ENCODE measurements around the gene PTPN4.
A peak's percentile ranks its signal among the peaks of the same experiment; 100 is the strongest.

Gene PTPN4

DNA sequence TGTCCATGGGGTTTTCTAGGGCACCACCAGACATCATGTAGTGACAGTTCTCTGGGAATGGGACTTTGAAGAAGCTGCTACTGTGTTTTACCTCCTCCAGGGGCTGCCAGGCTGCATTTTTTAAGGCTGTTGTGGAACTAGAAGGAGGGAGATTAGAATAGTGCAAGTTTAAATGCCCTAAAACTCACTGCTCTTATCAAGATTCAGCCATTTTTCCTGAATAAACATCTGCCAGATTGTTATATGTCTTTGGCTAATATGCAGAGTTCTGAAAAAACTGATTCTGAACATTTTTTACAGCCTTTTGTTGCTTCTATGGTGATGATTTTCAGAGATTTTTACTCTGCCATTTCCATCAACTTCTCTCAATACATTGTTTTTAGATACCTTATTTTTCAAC is 244.5 kb downstream of the PTPN4 start:
- no peaks in the 10 kb centered on the region for H3K27me3 Mint-ChIP-seq (ENCODE audit: low read depth)
- no peak overlapping the region for H3K27ac Mint-ChIP-seq
- H3K4me1 Mint-ChIP-seq, result no peaks in the 10 kb centered on the region
- H3K36me3 Mint-ChIP-seq (ENCODE audit: low read depth), result no peaks in the 10 kb centered on the region
- no peak overlapping the region for H3K4me3 Mint-ChIP-seq
- no peaks in the 10 kb centered on the region for H3K9me3 Mint-ChIP-seq
- TF ChIP-seq, protein P1, sequence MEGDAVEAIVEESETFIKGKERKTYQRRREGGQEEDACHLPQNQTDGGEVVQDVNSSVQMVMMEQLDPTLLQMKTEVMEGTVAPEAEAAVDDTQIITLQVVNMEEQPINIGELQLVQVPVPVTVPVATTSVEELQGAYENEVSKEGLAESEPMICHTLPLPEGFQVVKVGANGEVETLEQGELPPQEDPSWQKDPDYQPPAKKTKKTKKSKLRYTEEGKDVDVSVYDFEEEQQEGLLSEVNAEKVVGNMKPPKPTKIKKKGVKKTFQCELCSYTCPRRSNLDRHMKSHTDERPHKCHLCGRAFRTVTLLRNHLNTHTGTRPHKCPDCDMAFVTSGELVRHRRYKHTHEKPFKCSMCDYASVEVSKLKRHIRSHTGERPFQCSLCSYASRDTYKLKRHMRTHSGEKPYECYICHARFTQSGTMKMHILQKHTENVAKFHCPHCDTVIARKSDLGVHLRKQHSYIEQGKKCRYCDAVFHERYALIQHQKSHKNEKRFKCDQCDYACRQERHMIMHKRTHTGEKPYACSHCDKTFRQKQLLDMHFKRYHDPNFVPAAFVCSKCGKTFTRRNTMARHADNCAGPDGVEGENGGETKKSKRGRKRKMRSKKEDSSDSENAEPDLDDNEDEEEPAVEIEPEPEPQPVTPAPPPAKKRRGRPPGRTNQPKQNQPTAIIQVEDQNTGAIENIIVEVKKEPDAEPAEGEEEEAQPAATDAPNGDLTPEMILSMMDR (IDR thresholded peaks at IDR 0.05; ENCODE audit: unreplicated experiment in 3 of 3), result no peak

DNA sequence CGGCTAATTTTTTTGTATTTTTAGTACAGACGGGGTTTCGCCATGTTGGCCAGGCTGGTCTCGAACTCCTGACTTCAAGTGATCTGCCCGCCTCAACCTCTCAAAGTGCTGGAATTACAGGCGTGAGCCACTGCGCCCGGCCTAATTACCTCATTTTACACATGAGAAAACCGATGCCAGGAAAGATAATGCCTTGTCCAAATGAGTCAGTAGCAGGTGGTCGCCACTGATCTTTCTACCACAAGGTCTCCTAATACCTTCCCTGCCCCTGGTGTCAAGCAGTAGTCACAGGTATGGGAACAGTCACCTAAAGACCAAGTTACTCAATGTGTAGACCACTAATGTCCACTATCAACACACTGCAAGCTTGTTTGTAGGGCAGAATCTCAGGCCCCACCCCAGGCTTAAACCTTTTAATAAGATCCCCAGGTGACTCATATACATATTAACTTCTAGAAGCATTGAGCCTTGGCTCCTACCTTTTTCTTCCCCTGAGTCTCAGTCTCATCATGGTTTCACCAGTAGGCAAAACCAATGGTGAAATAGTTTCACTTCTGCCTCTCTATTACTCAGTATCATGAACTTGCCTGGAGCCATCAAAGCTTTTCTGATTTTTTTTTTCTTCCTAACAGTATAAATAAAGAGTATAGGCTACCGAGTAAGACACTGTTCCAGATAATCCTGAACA is 246.3 kb downstream of the PTPN4 start:
- Mint-ChIP-seq H3K9me3 (no peaks in the 10 kb centered on the region), H3K4me3 (no peak overlapping the region), H3K27ac (no peak overlapping the region)

DNA sequence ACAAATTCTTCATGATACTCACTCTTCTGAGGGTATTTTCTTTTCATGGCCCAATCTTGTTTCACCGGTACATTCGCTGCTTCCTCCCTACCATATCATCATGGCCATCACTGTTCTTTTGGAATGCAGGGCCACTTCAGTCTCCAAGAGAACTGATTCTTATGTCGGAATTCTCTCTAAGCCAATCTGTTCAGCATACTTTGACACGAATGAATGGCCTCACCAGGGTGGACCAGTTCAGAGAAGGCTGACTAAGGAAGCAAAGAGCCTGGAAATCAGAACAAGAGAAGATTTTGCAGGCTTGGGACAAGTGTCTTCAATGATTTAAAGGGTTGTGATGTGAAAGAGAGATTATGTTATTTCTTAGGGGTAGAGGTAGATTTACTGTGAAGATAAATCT is 248.1 kb downstream of the PTPN4 start:
- Mint-ChIP-seq H3K27me3 (ENCODE audit: low read depth) (peaks cover 4% of the 10 kb centered on the region), H3K27ac (no peak overlapping the region), H3K4me1 (peaks cover 6% of the 10 kb centered on the region), H3K36me3 (ENCODE audit: low read depth) (no peaks in the 10 kb centered on the region), H3K9me3 (no peaks in the 10 kb centered on the region), H3K4me3 (no peak overlapping the region)
- TF ChIP-seq, protein P1 (IDR thresholded peaks at IDR 0.05; ENCODE audit: unreplicated experiment in 3 of 3), result no peak

More for the DNA sequence above, 246.3 kb downstream of the PTPN4 start:
- H3K4me1 Mint-ChIP-seq, result no peaks in the 10 kb centered on the region
- TF ChIP-seq, protein P1 (IDR thresholded peaks at IDR 0.05; ENCODE audit: unreplicated experiment in 3 of 3), result no peak
- H3K27me3 Mint-ChIP-seq (ENCODE audit: low read depth), result peaks cover 4% of the 10 kb centered on the region
- no peaks in the 10 kb centered on the region for H3K36me3 Mint-ChIP-seq (ENCODE audit: low read depth)

DNA sequence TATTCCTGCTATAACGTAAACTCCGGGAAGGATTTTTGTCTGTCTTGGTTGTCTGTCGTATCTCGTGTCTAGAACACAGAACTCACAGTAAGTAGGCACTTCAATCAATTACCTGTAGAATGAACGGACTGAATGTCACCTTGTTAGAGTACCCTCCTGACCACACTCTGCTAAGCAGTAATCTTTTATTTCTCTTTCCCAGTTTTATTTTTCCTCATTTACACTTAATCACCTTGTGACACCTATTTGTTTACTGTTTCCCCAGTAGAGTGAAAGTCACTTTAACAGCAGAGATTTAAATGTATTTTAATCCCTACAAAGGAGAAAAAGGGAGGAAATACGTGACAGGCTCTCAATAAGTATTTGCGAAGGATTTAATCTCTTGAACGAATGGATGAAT is 252.6 kb downstream of the PTPN4 start:
- peak overlapping the region; percentile 63 to 89 (median 74) for H3K27ac Mint-ChIP-seq
- H3K27me3 Mint-ChIP-seq (ENCODE audit: low read depth), result peaks cover 4% of the 10 kb centered on the region
- H3K4me1 Mint-ChIP-seq, result peaks cover 24% of the 10 kb centered on the region
- H3K9me3 Mint-ChIP-seq, result peaks cover 2% of the 10 kb centered on the region
- TF ChIP-seq, protein P1 (IDR thresholded peaks at IDR 0.05; ENCODE audit: unreplicated experiment in 3 of 3), result no peak
- H3K4me3 Mint-ChIP-seq, result peak overlapping the region; percentile 80 to 89 (median 83)
- H3K36me3 Mint-ChIP-seq (ENCODE audit: low read depth), result peaks cover 20% of the 10 kb centered on the region

DNA sequence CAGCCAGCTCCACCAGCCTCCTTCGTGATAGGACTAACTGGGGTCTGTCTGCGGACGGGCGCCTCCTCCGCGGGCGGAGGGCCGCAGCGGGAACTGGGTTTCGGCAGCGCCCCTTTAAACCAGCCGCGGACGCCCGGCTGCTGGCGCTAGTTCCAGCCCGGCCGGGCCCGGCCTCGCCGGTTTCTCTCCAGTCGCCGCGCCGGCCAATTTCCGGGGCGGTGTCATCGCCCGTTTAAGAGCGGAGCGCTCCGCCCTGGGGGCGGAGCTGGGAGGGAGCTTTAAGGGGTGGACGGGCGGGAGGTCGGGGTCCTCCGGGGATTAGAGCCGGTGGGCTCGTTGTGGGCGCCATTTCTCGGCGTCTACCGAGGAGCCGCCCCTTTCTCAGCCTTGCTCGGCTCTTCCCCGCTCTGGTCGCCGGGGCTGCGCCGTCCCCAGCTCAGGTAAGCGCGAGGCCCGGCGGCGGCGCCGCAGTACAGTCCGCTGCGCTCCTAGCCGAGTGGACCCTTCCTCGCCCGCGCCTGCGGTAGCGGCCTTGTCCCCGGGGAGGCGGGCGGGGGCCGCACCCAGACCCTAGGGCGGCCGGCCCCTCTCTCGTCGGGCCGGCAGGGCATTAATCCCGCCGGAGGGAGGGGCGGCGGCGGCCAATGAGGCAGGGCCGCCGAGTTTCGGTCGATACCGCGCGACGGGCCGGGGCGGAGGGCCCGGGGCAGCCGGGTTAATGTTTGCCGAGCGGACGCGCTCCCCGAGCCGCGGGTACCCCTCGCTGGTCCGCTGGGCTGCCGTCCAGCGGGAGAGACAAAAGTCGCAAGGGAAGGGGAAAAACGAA is 253.3 kb downstream of the PTPN4 start, which contains the start of gene EPB41L5:
EPB41L5 (plus strand) TSS at position 307 of the 826 bp plus-strand sequence. CDS start 6,008 bp downstream, outside the sequence.
- Mint-ChIP-seq H3K9me3 (peaks cover 2% of the 10 kb centered on the region), H3K4me3 (peak within 1 kb of the TSS; percentile 80 to 94 (median 93)), H3K36me3 (ENCODE audit: low read depth) (peaks cover 20% of the 10 kb centered on the region), H3K27me3 (ENCODE audit: low read depth) (peaks cover 4% of the 10 kb centered on the region), H3K27ac (peak within 1 kb of the TSS; percentile 66 to 95 (median 77)), H3K4me1 (peaks cover 24% of the 10 kb centered on the region)
- TF ChIP-seq, protein P1 (IDR thresholded peaks at IDR 0.05; ENCODE audit: unreplicated experiment in 3 of 3), result no peak
